Measurements from ENCODE around the gene RTKN2.

GRCh38 chr10:62178568-62178967 is 90.1 kb downstream of the RTKN2 start:
- TF ChIP-seq, protein P1, sequence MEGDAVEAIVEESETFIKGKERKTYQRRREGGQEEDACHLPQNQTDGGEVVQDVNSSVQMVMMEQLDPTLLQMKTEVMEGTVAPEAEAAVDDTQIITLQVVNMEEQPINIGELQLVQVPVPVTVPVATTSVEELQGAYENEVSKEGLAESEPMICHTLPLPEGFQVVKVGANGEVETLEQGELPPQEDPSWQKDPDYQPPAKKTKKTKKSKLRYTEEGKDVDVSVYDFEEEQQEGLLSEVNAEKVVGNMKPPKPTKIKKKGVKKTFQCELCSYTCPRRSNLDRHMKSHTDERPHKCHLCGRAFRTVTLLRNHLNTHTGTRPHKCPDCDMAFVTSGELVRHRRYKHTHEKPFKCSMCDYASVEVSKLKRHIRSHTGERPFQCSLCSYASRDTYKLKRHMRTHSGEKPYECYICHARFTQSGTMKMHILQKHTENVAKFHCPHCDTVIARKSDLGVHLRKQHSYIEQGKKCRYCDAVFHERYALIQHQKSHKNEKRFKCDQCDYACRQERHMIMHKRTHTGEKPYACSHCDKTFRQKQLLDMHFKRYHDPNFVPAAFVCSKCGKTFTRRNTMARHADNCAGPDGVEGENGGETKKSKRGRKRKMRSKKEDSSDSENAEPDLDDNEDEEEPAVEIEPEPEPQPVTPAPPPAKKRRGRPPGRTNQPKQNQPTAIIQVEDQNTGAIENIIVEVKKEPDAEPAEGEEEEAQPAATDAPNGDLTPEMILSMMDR (IDR thresholded peaks at IDR 0.05; ENCODE audit: poor library complexity), result no peak
- TF ChIP-seq EZH2 (IDR thresholded peaks at IDR 0.05; ENCODE audit: borderline replicate concordance), result no peak
- no peak for TF ChIP-seq EZH2phosphoT487 (IDR thresholded peaks at IDR 0.05; ENCODE audit: low read depth, severe bottlenecking, unreplicated experiment)

Data from hepatocyte (in vitro differentiated cells).